PC-9 (cell line): ENCODE measurements around the gene SPATA2. TPM values are rescaled to one million over a fixed set of nuclear protein-coding genes. Genes with fewer than 3 reads are reported as not detected.

Experiments used
- BruUV-seq: library from RNA; stranded (reverse); fragments of 400-500 nt; replicated peaks from 2 replicates; lab custom pipeline; 2021; lab: Mats Ljungman, UMichigan
- CTCF ChIA-PET: fragments of 300-600 bp; sonication (Branson Sonifier 250); formaldehyde crosslinking; loops from one replicate; lab custom pipeline; 2022; ENCODE audit warnings: antibody characterized with exemption; lab: Charles Lee
- POLR2A ChIA-PET: fragments of 300-600 bp; sonication (Branson Sonifier 250); formaldehyde crosslinking; loops from one replicate; lab custom pipeline; 2022; ENCODE audit warnings: antibody characterized with exemption; ENCODE audit not compliant: unreplicated experiment; lab: Charles Lee
- DNase-seq, 2 experiments: peaks; one replicate each; pipeline versions ENCODE4 v3.0.0 to v3.0.0-alpha.2; 2015 to 2022; ENCODE audit warnings: mixed read lengths in 1 of 2
- H2AFZ ChIP-seq: fragments of 200-600 bp; sonication (generic); 2 replicates; pipeline ENCODE4 v1.8.1; 2017; ENCODE audit warnings: antibody characterized with exemption
- H3F3A ChIP-seq: fragments of 200-600 bp; sonication (generic); 2 replicates; pipeline ENCODE4 v1.8.1; 2017; ENCODE audit warnings: antibody characterized with exemption, mild to moderate bottlenecking, low read depth; ENCODE audit not compliant: insufficient read depth
- H3K27ac ChIP-seq: fragments of 200-600 bp; sonication (generic); 2 replicates; pipeline ENCODE4 v1.6.1; 2016; ENCODE audit warnings: mixed run types
- H3K27me3 ChIP-seq: fragments of 200-600 bp; sonication (generic); 2 replicates; pipeline ENCODE4 v1.6.1; 2016; ENCODE audit warnings: low read depth, mixed run types; ENCODE audit not compliant: insufficient read depth
- H3K36me3 ChIP-seq: fragments of 200-600 bp; sonication (generic); 2 replicates; pipeline ENCODE4 v1.6.1; 2016; ENCODE audit warnings: low read depth, mixed run types
- H3K4me1 ChIP-seq: fragments of 200-600 bp; sonication (generic); replicated peaks from 2 replicates; pipeline ENCODE4 v1.6.1; 2016; ENCODE audit warnings: mixed run types; ENCODE audit not compliant: insufficient read depth
- H3K4me2 ChIP-seq: fragments of 200-600 bp; sonication (generic); 2 replicates; pipeline ENCODE4 v1.6.1; 2017; ENCODE audit warnings: mixed run types
- H3K4me3 ChIP-seq: fragments of 200-600 bp; sonication (generic); 2 replicates; pipeline ENCODE4 v1.6.1; 2016; ENCODE audit warnings: mixed run types
- H3K79me2 ChIP-seq: fragments of 200-600 bp; sonication (generic); 2 replicates; pipeline ENCODE4 v1.6.1; 2017; ENCODE audit warnings: low read depth, mixed run types
- H3K9me2 ChIP-seq: fragments of 200-600 bp; sonication (generic); 2 replicates; pipeline ENCODE4 v1.8.1; 2017; ENCODE audit warnings: mild to moderate bottlenecking; ENCODE audit not compliant: insufficient read depth
- H3K9me3 ChIP-seq: fragments of 200-600 bp; sonication (generic); 2 replicates; pipeline ENCODE4 v1.8.1; 2016; ENCODE audit warnings: low read depth; ENCODE audit not compliant: insufficient read depth
- H4K20me1 ChIP-seq: fragments of 200-600 bp; sonication (generic); 2 replicates; pipeline ENCODE4 v1.8.1; 2017; ENCODE audit not compliant: insufficient read depth
- EZH2 ChIP-seq: fragments of 200-600 bp; sonication (generic); IDR thresholded peaks from 2 replicates; pipeline ENCODE4 v1.8.0; 2017; ENCODE audit warnings: antibody characterized with exemption, low read depth
- intact Hi-C: fragments of 100-400 bp; cut with micrococcal nuclease; formaldehyde crosslinking; loops from one replicate; pipeline ENCODE4 v1.10.0; 2022; ENCODE audit not compliant: unreplicated experiment
- total RNA-seq: library from RNA; stranded (reverse); gene quantifications from 2 replicates; pipeline ENCODE4 v1.2.3, GENCODE V29; 2021
- TF ChIP-seq, protein P1 (sequence below): fragments of 200-600 bp; sonication (generic); conservative IDR thresholded peaks from 2 replicates; pipeline ENCODE4 v1.6.1; 2017; ENCODE audit warnings: mixed run types, antibody characterized with exemption, mild to moderate bottlenecking, moderate library complexity

SPATA2 gene
- total RNA-seq, 1 experiment from 2014 or later, result 10.9 TPM

DNA sequence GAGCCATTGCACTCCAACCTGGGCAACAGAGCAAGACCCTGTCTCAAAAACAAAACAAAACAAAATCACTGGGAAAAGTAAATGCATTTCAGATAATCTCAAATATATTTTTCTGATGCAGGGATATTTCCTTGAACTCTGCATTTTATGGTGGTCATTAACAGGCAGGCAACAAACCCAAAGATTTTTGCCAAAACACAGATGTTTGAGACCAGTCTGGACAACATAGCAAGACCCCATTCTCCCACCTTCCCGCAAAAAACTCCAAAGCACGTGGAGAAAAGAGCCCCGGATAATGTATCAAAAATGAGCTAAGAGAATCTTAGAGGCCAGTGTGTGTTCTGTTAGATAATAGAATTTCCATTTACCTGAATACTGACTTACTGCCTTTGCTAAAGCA, 58.4 kb downstream of the SPATA2 start:
- POLR2A ChIA-PET, result no interaction called here
- no peaks in the 10 kb centered on the region; the same call in 1 of the 2 replicates for H3K79me2 ChIP-seq
- no peaks in the 10 kb centered on the region for H3K9me2 ChIP-seq
- CTCF ChIA-PET, result no interaction called here
- no peak for DNase-seq
- H4K20me1 ChIP-seq, result no peaks in the 10 kb centered on the region
- H3K4me3 ChIP-seq, result no peak overlapping the region
- H3K36me3 ChIP-seq, result peaks cover 25% of the 10 kb centered on the region; the same call in 1 of the 2 replicates
- peaks cover 41% of the 10 kb centered on the region for H3K4me1 ChIP-seq
- intact Hi-C loops, result no loop called here
- TF ChIP-seq, protein P1, sequence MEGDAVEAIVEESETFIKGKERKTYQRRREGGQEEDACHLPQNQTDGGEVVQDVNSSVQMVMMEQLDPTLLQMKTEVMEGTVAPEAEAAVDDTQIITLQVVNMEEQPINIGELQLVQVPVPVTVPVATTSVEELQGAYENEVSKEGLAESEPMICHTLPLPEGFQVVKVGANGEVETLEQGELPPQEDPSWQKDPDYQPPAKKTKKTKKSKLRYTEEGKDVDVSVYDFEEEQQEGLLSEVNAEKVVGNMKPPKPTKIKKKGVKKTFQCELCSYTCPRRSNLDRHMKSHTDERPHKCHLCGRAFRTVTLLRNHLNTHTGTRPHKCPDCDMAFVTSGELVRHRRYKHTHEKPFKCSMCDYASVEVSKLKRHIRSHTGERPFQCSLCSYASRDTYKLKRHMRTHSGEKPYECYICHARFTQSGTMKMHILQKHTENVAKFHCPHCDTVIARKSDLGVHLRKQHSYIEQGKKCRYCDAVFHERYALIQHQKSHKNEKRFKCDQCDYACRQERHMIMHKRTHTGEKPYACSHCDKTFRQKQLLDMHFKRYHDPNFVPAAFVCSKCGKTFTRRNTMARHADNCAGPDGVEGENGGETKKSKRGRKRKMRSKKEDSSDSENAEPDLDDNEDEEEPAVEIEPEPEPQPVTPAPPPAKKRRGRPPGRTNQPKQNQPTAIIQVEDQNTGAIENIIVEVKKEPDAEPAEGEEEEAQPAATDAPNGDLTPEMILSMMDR, result no peak
- no peak for TF ChIP-seq EZH2
- no peak overlapping the region for H3K4me2 ChIP-seq
- no peak overlapping the region for H3K27ac ChIP-seq
- peaks cover 54% of the 10 kb centered on the region for H3F3A ChIP-seq
- H3K27me3 ChIP-seq, result no peaks in the 10 kb centered on the region
- no TSS peak for BruUV-seq
- H3K9me3 ChIP-seq, result no peaks in the 10 kb centered on the region
- no peak overlapping the region for H2AFZ ChIP-seq

DNA sequence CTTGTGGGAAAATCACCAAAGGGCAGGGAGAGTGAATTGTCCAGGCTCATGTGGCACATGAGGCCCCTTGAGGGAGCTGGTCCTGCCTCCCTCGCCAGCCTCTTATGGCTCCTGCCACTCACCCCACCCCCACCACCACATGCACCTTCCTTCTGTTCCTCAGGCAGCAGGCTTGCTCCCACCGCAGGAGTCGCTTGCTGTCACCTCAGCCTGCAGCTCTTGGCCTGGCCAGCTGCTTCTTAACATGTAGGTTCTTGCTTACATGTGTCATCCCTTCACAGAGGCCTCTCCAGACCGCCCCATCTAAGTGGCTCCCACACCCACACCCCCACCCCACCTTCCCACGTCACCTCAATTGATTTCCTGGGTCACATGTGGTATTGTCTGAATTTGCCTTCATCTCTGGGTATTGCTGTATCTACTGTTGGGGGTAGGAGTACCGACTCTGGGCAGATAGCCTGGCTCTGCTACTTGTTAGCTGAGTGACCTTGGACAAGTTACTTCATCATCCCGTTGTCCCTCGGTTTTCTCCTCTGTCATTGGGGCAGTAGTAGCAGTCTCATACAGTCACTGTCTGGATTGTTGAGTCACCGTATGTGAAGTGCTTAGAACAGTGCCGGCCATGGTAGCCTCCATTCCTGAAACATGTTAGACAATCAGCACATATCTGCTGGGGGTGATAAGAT, 61.0 kb downstream of the SPATA2 start:
- TF ChIP-seq, protein P1, result no peak
- no peak for TF ChIP-seq EZH2
- Histone ChIP-seq H3K4me3 (no peak overlapping the region), H3K9me2 (no peaks in the 10 kb centered on the region), H3K27ac (no peak overlapping the region), H3K79me2 (no peaks in the 10 kb centered on the region), H3K36me3 (peaks cover 31% of the 10 kb centered on the region; the same call in 1 of the 2 replicates), H3F3A (peaks cover 34% of the 10 kb centered on the region), H2AFZ (no peak overlapping the region), H3K4me1 (peaks cover 20% of the 10 kb centered on the region), H4K20me1 (no peaks in the 10 kb centered on the region), H3K4me2 (no peak overlapping the region), H3K9me3 (no peaks in the 10 kb centered on the region), H3K27me3 (no peaks in the 10 kb centered on the region)
- DNase-seq, result no peak
- intact Hi-C loops, result no loop called here
- no TSS peak for BruUV-seq
- POLR2A ChIA-PET, result no interaction called here
- CTCF ChIA-PET, result no interaction called here

DNA sequence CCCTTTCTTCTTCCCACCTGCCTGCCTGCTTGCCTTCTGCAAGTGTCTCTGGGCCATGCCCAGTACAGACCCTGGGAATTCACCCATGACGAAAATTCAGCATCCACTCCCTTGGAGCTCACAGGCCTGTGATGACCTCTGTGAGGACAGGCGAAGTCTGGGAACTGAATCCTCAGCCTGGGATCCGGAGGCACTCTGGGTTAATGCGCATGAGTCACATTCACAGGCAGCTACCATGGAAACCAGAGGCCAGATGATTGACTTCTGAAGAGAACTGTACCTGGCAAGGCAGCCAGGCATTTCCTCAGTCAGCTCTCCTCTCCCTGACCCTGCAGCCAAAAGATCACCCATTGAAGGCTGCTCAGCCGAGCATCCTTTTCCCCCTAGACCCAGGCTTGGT, 61.7 kb downstream of the SPATA2 start:
- Histone ChIP-seq H3F3A (peaks cover 31% of the 10 kb centered on the region), H3K27me3 (no peaks in the 10 kb centered on the region), H3K27ac (0 out of 2 replicates have a peak overlapping the region, but pooled peaks have one; percentile 10), H3K9me2 (no peaks in the 10 kb centered on the region), H3K4me1 (peaks cover 13% of the 10 kb centered on the region), H2AFZ (no peak overlapping the region), H3K4me2 (no peak overlapping the region), H3K4me3 (no peak overlapping the region), H3K79me2 (no peaks in the 10 kb centered on the region), H3K36me3 (peaks cover 29% of the 10 kb centered on the region; the same call in 1 of the 2 replicates), H4K20me1 (no peaks in the 10 kb centered on the region), H3K9me3 (no peaks in the 10 kb centered on the region)
- CTCF ChIA-PET, result interaction anchor here (0.7 kb wide), 1 partner anchor 126 kb away, joined by 4 read pairs; no protein-coding TSS in a partner anchor
- POLR2A ChIA-PET, result no interaction called here
- no TSS peak for BruUV-seq
- peak; percentile 51 to 78 for DNase-seq
- TF ChIP-seq, protein P1, result no peak
- TF ChIP-seq EZH2, result no peak
- intact Hi-C loops, result no loop called here

Other genes with a start within 250 kb of the SPATA2 start
- 61.7 and 63.1 TPM in 2 replicates for gene B4GALT5, start 201.7 kb downstream of the SPATA2 start, total RNA-seq
- gene SLC9A8, start 102.7 kb downstream of the SPATA2 start, total RNA-seq, result 12.7 and 21.4 TPM in 2 replicates
- gene RNF114, start 20.9 kb upstream of the SPATA2 start, total RNA-seq, result 92.5 and 125 TPM in 2 replicates
- gene SNAI1, start 67.5 kb upstream of the SPATA2 start, total RNA-seq, result 2.2 and 3.6 TPM in 2 replicates
- 137 and 174 TPM in 2 replicates for gene UBE2V1, start 197.6 kb upstream of the SPATA2 start, total RNA-seq
- gene PEDS1, start 238.2 kb upstream of the SPATA2 start, total RNA-seq, result 34.8 and 37.7 TPM in 2 replicates